GM23338 (cell line): ENCODE measurements around the gene WNT2B. TPM values are rescaled to one million over a fixed set of nuclear protein-coding genes. Genes with fewer than 3 reads are reported as not detected.

Experiments
- ATAC-seq: fragments of 200-7000 bp; cut with Tn5 transposase; 3 replicates; pipeline ENCODE4 v1.9.1; 2020
- DNase-seq: peaks from one replicate; pipeline ENCODE4 v3.0.0-alpha.2; 2015; ENCODE audit warnings: low spot score
- H2AFZ ChIP-seq: fragments of 200-600 bp; sonication (generic); 2 replicates; pipeline ENCODE4 v1.8.0; 2016; ENCODE audit warnings: antibody characterized with exemption, mild to moderate bottlenecking, moderate library complexity
- H3F3A ChIP-seq: fragments of 200-600 bp; sonication (generic); replicated peaks from 2 replicates; pipeline ENCODE4 v1.8.0; 2017; ENCODE audit warnings: antibody characterized with exemption, mixed run types, low read depth
- H3K27ac ChIP-seq: fragments of 200-600 bp; sonication (generic); 2 replicates; pipeline ENCODE4 v1.6.1; 2016; ENCODE audit warnings: low read depth
- H3K27me3 ChIP-seq: fragments of 200-600 bp; sonication (generic); 2 replicates; pipeline ENCODE4 v1.8.0; 2016; ENCODE audit warnings: mild to moderate bottlenecking, mixed run types, moderate library complexity; ENCODE audit not compliant: insufficient read depth
- H3K36me3 ChIP-seq: fragments of 200-600 bp; sonication (generic); 2 replicates; pipeline ENCODE4 v1.8.0; 2016; ENCODE audit warnings: mild to moderate bottlenecking; ENCODE audit not compliant: insufficient read depth
- H3K4me1 ChIP-seq: fragments of 200-600 bp; sonication (generic); 2 replicates; pipeline ENCODE4 v1.8.0; 2016; ENCODE audit warnings: mild to moderate bottlenecking, moderate library complexity; ENCODE audit not compliant: insufficient read depth
- H3K4me2 ChIP-seq: fragments of 200-600 bp; sonication (generic); 2 replicates; pipeline ENCODE4 v1.7.1; 2017; ENCODE audit warnings: mixed run types
- H3K4me3 ChIP-seq: fragments of 200-600 bp; sonication (generic); 2 replicates; pipeline ENCODE4 v1.6.1; 2016; ENCODE audit warnings: mixed run types
- H3K79me2 ChIP-seq: fragments of 200-600 bp; sonication (generic); replicated peaks from 2 replicates; pipeline ENCODE4 v1.8.0; 2017; ENCODE audit warnings: mild to moderate bottlenecking; ENCODE audit not compliant: insufficient read depth
- H3K9me2 ChIP-seq: fragments of 200-600 bp; sonication (generic); 2 replicates; pipeline ENCODE4 v1.8.0; 2017; ENCODE audit not compliant: insufficient read depth
- H4K20me1 ChIP-seq: fragments of 200-600 bp; sonication (generic); replicated peaks from 2 replicates; pipeline ENCODE4 v1.8.0; 2017; ENCODE audit warnings: mild to moderate bottlenecking; ENCODE audit not compliant: insufficient read depth
- H3K27ac Mint-ChIP-seq: 2 replicates; pipeline ENCODE4 v1.8.0; 2020; ENCODE audit warnings: inconsistent platforms, mild to moderate bottlenecking, moderate library complexity, mixed read lengths
- H3K27me3 Mint-ChIP-seq: 3 replicates; pipeline ENCODE4 v1.8.0; 2022; ENCODE audit warnings: low read depth, mild to moderate bottlenecking, moderate library complexity, mixed read lengths, inconsistent platforms; ENCODE audit not compliant: insufficient read depth, poor library complexity
- H3K36me3 Mint-ChIP-seq: 3 replicates; pipeline ENCODE4 v1.8.0; 2021; ENCODE audit warnings: low read depth, mild to moderate bottlenecking, inconsistent platforms, moderate library complexity, mixed read lengths
- H3K4me1 Mint-ChIP-seq: 3 replicates; pipeline ENCODE4 v1.8.0; 2020; ENCODE audit warnings: mild to moderate bottlenecking, inconsistent platforms, mixed read lengths
- H3K4me3 Mint-ChIP-seq: 3 replicates; pipeline ENCODE4 v1.8.0; 2021; ENCODE audit warnings: moderate library complexity, mild to moderate bottlenecking, inconsistent platforms, mixed read lengths
- H3K9me3 Mint-ChIP-seq: 3 replicates; pipeline ENCODE4 v1.8.0; 2020; ENCODE audit warnings: moderate library complexity, mild to moderate bottlenecking, inconsistent platforms, mixed read lengths
- CREB1 ChIP-seq: fragments of 250-450 bp; sonication (Bioruptor Pico); IDR thresholded peaks from 2 replicates; pipeline ENCODE4 v1.5.0; 2020; ENCODE audit warnings: low read depth, mild to moderate bottlenecking, moderate library complexity
- ETS1 ChIP-seq: IDR thresholded peaks from 2 replicates; pipeline ENCODE4 v1.6.1; 2016; ENCODE audit warnings: antibody characterized with exemption
- EZH2 ChIP-seq: fragments of 200-600 bp; sonication (generic); IDR thresholded peaks from one replicate; pipeline ENCODE4 v1.8.0; 2017; ENCODE audit warnings: antibody characterized with exemption, mild to moderate bottlenecking, low read depth; ENCODE audit not compliant: unreplicated experiment
- EZH2phosphoT487 ChIP-seq: fragments of 200-600 bp; sonication (generic); IDR thresholded peaks from one replicate; pipeline ENCODE4 v1.8.1; 2018; ENCODE audit warnings: antibody characterized with exemption; ENCODE audit not compliant: unreplicated experiment
- JUNB ChIP-seq: IDR thresholded peaks from one replicate; pipeline ENCODE4 v1.6.1; 2016; ENCODE audit warnings: antibody characterized with exemption; ENCODE audit not compliant: unreplicated experiment
- NANOG ChIP-seq: IDR thresholded peaks from 2 replicates; pipeline ENCODE4 v1.6.1; 2016; ENCODE audit warnings: antibody characterized with exemption, borderline replicate concordance
- POLR2AphosphoS5 ChIP-seq: IDR thresholded peaks from 2 replicates; pipeline ENCODE4 v1.6.1; 2016; ENCODE audit warnings: antibody characterized with exemption, low read depth
- STAT1 ChIP-seq: IDR thresholded peaks from one replicate; pipeline ENCODE4 v1.6.1; 2016; ENCODE audit warnings: antibody characterized with exemption; ENCODE audit not compliant: unreplicated experiment
- ZNF114 ChIP-seq: fragments of 250-450 bp; sonication (Bioruptor Pico); IDR thresholded peaks from 2 replicates; pipeline ENCODE4 v1.5.0; 2020; ENCODE audit warnings: mild to moderate bottlenecking, moderate library complexity
- ZNF331 ChIP-seq: fragments of 250-450 bp; sonication (Bioruptor Pico); IDR thresholded peaks from 2 replicates; pipeline ENCODE4 v1.5.0; 2020; ENCODE audit warnings: low read depth, mild to moderate bottlenecking, moderate library complexity
- ZNF462 ChIP-seq: fragments of 250-450 bp; sonication (Bioruptor Pico); IDR thresholded peaks from 2 replicates; pipeline ENCODE4 v1.5.0; 2020; ENCODE audit warnings: mild to moderate bottlenecking, moderate library complexity
- polyA plus RNA-seq: library from polyadenylated mRNA; unstranded; fragments of >200 nt; fragmentation: Nextera tagmentation; extraction: Ambion mirVana; gene quantifications from 2 replicates; pipeline ENCODE4 v1.2.1, GENCODE V29; 2016
- total RNA-seq: library from RNA; depleted of rRNA; stranded (reverse); fragments of >200 nt; shearing (Covaris generic); gene quantifications from 2 replicates; pipeline ENCODE4 v1.2.3, GENCODE V29; 2014
- TF ChIP-seq, protein P1 (sequence below), 2 experiments: fragments of 200-600 bp in 1 of 2; sonication (generic) in 1 of 2; conservative IDR thresholded peaks; 2 replicates each; pipeline versions ENCODE4 v1.5.1 to v1.6.1; 2016 to 2017; ENCODE audit warnings: antibody characterized with exemption in 2 of 2, low read depth in 2 of 2, mild to moderate bottlenecking in 2 of 2, moderate library complexity in 1 of 2
- TF ChIP-seq, protein P2 (sequence below): IDR thresholded peaks from one replicate; pipeline ENCODE4 v1.6.1; 2018; ENCODE audit warnings: antibody characterized with exemption; ENCODE audit not compliant: unreplicated experiment

WNT2B gene
- total and polyA plus RNA-seq, 2 experiments from 2014 or later, result 0.50 to 0.90 TPM

DNA sequence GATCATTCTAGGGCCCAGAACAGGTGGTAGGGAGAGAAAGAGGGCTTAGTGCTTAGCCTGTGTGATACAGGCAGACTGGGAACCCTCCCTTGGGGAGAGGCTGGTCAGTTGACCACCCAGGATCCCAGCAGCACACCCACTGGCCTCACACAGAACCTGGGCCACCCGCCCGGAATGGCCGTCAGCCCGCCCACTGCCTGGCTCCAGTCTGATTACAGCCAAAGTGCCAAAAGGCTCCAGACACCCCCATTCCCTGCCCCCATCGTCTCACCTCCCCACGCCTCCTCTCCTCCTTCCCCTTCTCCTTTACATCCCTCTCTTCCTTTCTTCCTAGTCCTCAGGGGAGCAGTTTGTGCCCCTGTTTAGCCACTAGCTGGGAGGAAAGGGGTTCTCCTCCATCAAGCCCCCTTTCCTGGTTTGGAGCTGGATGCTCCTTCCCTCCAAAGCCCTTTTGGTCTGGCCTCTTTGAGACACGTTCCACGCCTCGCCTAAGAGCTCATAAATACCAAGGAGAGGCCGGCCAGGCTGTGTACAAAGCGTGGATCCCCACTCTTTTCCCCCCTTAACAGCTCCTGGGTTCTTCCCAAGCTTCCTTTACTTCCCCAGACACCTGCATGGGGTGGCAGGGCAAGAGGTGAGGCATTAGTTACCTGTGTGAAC, 4.6 kb upstream of the WNT2B start:
- H2AFZ ChIP-seq, result no peak overlapping the region
- no peak overlapping the region for H3K4me3 ChIP-seq
- Mint-ChIP-seq H3K4me3 (no peak overlapping the region), H3K27ac (no peak overlapping the region), H3K27me3 (peaks cover 59% of the 10 kb centered on the region), H3K9me3 (no peaks in the 10 kb centered on the region; the same call in 2 of the 3 replicates), H3K36me3 (no peaks in the 10 kb centered on the region; the same call in 2 of the 3 replicates), H3K4me1 (peaks cover 35% of the 10 kb centered on the region)
- H3K36me3 ChIP-seq, result no peaks in the 10 kb centered on the region
- H3F3A ChIP-seq, result no peaks in the 10 kb centered on the region
- no peak overlapping the region for H3K4me2 ChIP-seq
- no peak overlapping the region for H3K27ac ChIP-seq
- H3K9me2 ChIP-seq, result no peaks in the 10 kb centered on the region
- TF ChIP-seq ZNF331 (no peak), ETS1 (no peak), STAT1 (no peak), EZH2 (no peak), ZNF462 (CRISPR knock-in tag) (no peak), ZNF114 (no peak), CREB1 (CRISPR knock-in tag) (no peak), NANOG (no peak), POLR2AphosphoS5 (no peak), EZH2phosphoT487 (no peak), JUNB (no peak)
- TF ChIP-seq, protein P1, sequence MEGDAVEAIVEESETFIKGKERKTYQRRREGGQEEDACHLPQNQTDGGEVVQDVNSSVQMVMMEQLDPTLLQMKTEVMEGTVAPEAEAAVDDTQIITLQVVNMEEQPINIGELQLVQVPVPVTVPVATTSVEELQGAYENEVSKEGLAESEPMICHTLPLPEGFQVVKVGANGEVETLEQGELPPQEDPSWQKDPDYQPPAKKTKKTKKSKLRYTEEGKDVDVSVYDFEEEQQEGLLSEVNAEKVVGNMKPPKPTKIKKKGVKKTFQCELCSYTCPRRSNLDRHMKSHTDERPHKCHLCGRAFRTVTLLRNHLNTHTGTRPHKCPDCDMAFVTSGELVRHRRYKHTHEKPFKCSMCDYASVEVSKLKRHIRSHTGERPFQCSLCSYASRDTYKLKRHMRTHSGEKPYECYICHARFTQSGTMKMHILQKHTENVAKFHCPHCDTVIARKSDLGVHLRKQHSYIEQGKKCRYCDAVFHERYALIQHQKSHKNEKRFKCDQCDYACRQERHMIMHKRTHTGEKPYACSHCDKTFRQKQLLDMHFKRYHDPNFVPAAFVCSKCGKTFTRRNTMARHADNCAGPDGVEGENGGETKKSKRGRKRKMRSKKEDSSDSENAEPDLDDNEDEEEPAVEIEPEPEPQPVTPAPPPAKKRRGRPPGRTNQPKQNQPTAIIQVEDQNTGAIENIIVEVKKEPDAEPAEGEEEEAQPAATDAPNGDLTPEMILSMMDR (conservative IDR thresholded peaks at IDR 0.05; ENCODE audit: low read depth in 2 of 2), result no peak
- TF ChIP-seq, protein P2, sequence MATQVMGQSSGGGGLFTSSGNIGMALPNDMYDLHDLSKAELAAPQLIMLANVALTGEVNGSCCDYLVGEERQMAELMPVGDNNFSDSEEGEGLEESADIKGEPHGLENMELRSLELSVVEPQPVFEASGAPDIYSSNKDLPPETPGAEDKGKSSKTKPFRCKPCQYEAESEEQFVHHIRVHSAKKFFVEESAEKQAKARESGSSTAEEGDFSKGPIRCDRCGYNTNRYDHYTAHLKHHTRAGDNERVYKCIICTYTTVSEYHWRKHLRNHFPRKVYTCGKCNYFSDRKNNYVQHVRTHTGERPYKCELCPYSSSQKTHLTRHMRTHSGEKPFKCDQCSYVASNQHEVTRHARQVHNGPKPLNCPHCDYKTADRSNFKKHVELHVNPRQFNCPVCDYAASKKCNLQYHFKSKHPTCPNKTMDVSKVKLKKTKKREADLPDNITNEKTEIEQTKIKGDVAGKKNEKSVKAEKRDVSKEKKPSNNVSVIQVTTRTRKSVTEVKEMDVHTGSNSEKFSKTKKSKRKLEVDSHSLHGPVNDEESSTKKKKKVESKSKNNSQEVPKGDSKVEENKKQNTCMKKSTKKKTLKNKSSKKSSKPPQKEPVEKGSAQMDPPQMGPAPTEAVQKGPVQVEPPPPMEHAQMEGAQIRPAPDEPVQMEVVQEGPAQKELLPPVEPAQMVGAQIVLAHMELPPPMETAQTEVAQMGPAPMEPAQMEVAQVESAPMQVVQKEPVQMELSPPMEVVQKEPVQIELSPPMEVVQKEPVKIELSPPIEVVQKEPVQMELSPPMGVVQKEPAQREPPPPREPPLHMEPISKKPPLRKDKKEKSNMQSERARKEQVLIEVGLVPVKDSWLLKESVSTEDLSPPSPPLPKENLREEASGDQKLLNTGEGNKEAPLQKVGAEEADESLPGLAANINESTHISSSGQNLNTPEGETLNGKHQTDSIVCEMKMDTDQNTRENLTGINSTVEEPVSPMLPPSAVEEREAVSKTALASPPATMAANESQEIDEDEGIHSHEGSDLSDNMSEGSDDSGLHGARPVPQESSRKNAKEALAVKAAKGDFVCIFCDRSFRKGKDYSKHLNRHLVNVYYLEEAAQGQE, result no peak
- ATAC-seq (no peak), DNase-seq (no peak)
- no peaks in the 10 kb centered on the region for H3K79me2 ChIP-seq
- H4K20me1 ChIP-seq, result peaks cover 4% of the 10 kb centered on the region; the same call in 1 of the 2 replicates
- H3K4me1 ChIP-seq, result peaks cover 26% of the 10 kb centered on the region
- peaks cover 99% of the 10 kb centered on the region for H3K27me3 ChIP-seq
